ENCODE data around the gene KIDINS220. TPM values are rescaled to one million over a fixed set of nuclear protein-coding genes. Genes with fewer than 3 reads are reported as not detected.

KIDINS220 gene
- 15.2 and 24.9 TPM in 2 replicates for total RNA-seq

DNA sequence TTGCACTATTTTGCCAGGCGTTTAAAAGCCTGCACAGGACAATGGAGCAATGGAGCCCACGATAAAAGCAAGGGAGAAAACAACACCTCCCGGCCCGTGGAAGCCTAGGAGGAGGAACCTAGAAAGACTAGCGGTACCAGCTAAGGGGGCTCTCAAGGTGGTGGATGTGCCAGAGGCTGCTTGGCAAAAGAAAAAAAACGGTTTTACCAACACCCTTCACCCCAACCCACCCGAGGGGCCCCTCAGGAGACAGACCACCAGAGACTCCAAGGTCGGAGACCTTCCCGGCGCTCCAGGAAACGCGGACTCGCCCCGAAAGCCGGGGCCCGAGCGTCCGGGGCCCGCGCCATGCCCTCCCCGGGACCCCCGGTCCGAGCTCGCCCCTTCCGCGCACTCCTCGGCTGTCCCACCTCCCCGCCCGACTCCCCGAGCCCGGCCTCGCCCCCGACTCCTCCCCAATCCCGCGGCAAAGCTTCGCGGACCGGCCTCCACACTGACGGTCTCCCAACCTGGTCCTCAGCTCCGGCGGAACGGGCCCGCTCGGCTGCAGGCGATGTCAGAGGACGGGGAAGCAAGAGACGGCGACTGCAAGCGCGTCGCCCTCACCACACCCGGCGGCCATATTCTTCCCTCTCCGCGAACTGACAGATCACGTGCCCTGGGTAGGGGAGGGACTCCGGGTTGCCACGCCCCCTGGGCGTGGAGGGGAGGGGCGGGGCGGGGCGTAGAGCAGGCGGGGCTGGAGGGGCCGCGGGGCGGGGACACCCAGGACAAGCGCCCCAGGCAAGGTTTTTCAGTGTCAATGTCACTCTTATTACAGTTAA is at the start of gene KIDINS220:
Gene KIDINS220, minus strand, starts transcription at position 643 of the 824 bp plus-strand sequence. CDS start 10,520 bp downstream, outside the sequence.

DNA sequence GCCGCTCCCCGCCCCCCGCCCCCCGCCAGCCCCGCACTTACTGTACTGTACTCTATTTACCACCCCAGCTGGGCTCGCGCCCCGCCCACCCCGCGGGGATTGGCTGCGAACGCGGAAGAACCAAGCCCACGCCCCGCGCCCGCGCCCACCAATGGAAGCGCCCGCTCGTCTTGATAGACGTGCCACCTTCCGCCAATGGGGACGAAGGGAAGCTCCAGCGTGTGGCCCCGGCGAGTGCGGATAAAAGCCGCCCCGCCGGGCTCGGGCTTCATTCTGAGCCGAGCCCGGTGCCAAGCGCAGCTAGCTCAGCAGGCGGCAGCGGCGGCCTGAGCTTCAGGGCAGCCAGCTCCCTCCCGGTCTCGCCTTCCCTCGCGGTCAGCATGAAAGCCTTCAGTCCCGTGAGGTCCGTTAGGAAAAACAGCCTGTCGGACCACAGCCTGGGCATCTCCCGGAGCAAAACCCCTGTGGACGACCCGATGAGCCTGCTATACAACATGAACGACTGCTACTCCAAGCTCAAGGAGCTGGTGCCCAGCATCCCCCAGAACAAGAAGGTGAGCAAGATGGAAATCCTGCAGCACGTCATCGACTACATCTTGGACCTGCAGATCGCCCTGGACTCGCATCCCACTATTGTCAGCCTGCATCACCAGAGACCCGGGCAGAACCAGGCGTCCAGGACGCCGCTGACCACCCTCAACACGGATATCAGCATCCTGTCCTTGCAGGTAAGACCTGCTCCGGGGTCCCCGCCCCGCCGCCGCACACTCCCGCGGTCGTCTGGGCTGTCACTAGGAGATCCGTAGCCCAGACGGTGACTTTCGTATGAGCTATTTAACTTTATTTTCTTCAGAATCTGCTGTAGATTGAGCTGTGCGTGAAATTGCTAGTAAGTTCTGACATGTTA is 155.4 kb downstream of the KIDINS220 start, which contains the start of gene ID2:
Gene ID2, plus strand, starts transcription at position 271 of the 907 bp plus-strand sequence. Its CDS starts 110 bp downstream, at position 381.

Other genes starting within 250 kb of the KIDINS220 start
- 20.0 and 26.0 TPM in 2 replicates for gene ID2, start 155.6 kb downstream of the KIDINS220 start, total RNA-seq
- gene MBOAT2, start 166.1 kb upstream of the KIDINS220 start, total RNA-seq: 37.7 and 99.3 TPM in 2 replicates

Data from airway epithelial cell (primary cell).